ENCODE data around the gene PRKN.

The PRKN gene

GRCh38 chr6:161996783-161997182 lies 730.8 kb downstream of the PRKN start:
- no peaks in the 10 kb centered on the region for H3K36me3 ChIP-seq (replicated peaks; ENCODE audit: insufficient read depth, low read length)
- no peak overlapping the region for H2AFZ ChIP-seq (ENCODE audit: low read length)
- H3K9me3 ChIP-seq (replicated peaks; ENCODE audit: insufficient read depth, low read length), result no peaks in the 10 kb centered on the region
- H3K9me2 ChIP-seq (replicated peaks; ENCODE audit: insufficient read depth, low read length), result no peaks in the 10 kb centered on the region
- H4K20me1 ChIP-seq (ENCODE audit: insufficient read depth, low read length), result no peaks in the 10 kb centered on the region
- H3K4me2 ChIP-seq (ENCODE audit: low read depth, low read length), result no peak overlapping the region
- TF ChIP-seq EZH2phosphoT487 (IDR thresholded peaks at IDR 0.05; ENCODE audit: low read length), result no peak
- no peak for TF ChIP-seq EZH2 (optimal IDR thresholded peaks at IDR 0.05; ENCODE audit: low read depth, low read length)
- TF ChIP-seq, protein P1, sequence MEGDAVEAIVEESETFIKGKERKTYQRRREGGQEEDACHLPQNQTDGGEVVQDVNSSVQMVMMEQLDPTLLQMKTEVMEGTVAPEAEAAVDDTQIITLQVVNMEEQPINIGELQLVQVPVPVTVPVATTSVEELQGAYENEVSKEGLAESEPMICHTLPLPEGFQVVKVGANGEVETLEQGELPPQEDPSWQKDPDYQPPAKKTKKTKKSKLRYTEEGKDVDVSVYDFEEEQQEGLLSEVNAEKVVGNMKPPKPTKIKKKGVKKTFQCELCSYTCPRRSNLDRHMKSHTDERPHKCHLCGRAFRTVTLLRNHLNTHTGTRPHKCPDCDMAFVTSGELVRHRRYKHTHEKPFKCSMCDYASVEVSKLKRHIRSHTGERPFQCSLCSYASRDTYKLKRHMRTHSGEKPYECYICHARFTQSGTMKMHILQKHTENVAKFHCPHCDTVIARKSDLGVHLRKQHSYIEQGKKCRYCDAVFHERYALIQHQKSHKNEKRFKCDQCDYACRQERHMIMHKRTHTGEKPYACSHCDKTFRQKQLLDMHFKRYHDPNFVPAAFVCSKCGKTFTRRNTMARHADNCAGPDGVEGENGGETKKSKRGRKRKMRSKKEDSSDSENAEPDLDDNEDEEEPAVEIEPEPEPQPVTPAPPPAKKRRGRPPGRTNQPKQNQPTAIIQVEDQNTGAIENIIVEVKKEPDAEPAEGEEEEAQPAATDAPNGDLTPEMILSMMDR (IDR thresholded peaks at IDR 0.05; ENCODE audit: low read length), result no peak
- H3F3A ChIP-seq (ENCODE audit: insufficient read depth, low read length), result no peaks in the 10 kb centered on the region
- H3K79me2 ChIP-seq (ENCODE audit: low read length), result no peaks in the 10 kb centered on the region
- no peak overlapping the region for H3K4me3 ChIP-seq (ENCODE audit: low read length)
- no peaks in the 10 kb centered on the region for H3K4me1 ChIP-seq (ENCODE audit: low read length)
- H3K27ac ChIP-seq (ENCODE audit: low read length), result no peak overlapping the region
- no peak for DNase-seq
- H3K27me3 ChIP-seq (replicated peaks; ENCODE audit: insufficient read depth, low read length), result no peaks in the 10 kb centered on the region
- no peak overlapping the region for H3K9ac ChIP-seq (ENCODE audit: low read length)

DNA sequence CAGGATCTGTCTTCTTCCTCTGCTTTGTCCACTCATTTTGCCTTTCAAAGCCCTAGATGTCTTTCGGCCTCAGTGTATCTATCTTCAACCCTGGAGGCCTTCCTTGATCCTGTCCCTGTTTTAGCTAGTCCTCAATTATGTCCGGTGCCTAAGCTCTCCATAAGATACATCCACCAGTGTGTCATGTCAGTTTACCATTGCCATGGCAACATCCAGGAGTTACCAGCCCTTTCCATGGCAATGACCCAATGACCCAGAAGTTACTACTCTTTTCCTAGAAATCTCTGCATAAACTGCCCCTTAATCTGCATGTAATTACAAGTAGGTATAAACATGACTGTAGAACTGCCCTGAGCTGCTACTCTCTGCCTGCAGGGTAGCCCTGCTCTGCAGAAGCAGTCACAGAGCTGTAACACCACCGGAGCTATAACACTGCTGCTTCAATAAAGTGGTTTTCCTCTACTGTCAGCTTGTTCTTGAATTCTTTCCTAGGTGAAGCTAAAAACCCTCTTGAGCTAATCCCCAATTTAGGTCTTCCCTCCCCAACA lies 741.6 kb downstream of the PRKN start:
- no peak for TF ChIP-seq EZH2phosphoT487 (IDR thresholded peaks at IDR 0.05; ENCODE audit: low read length)
- TF ChIP-seq, protein P1 (IDR thresholded peaks at IDR 0.05; ENCODE audit: low read length), result no peak
- no peak for TF ChIP-seq EZH2 (optimal IDR thresholded peaks at IDR 0.05; ENCODE audit: low read depth, low read length)
- H3K27ac ChIP-seq (ENCODE audit: low read length), result no peak overlapping the region
- H3K27me3 ChIP-seq (replicated peaks; ENCODE audit: insufficient read depth, low read length), result no peaks in the 10 kb centered on the region
- no peak overlapping the region for H3K4me3 ChIP-seq (ENCODE audit: low read length)
- H3K9me2 ChIP-seq (replicated peaks; ENCODE audit: insufficient read depth, low read length), result no peaks in the 10 kb centered on the region
- H3K79me2 ChIP-seq (ENCODE audit: low read length), result no peaks in the 10 kb centered on the region
- no peaks in the 10 kb centered on the region for H3K9me3 ChIP-seq (replicated peaks; ENCODE audit: insufficient read depth, low read length)
- no peak overlapping the region for H3K4me2 ChIP-seq (ENCODE audit: low read depth, low read length)
- H3F3A ChIP-seq (ENCODE audit: insufficient read depth, low read length), result no peaks in the 10 kb centered on the region
- no peaks in the 10 kb centered on the region for H3K4me1 ChIP-seq (ENCODE audit: low read length)
- no peaks in the 10 kb centered on the region for H3K36me3 ChIP-seq (replicated peaks; ENCODE audit: insufficient read depth, low read length)
- no peak for DNase-seq
- no peaks in the 10 kb centered on the region for H4K20me1 ChIP-seq (ENCODE audit: insufficient read depth, low read length)
- no peak overlapping the region for H3K9ac ChIP-seq (ENCODE audit: low read length)
- no peak overlapping the region for H2AFZ ChIP-seq (ENCODE audit: low read length)

DNA sequence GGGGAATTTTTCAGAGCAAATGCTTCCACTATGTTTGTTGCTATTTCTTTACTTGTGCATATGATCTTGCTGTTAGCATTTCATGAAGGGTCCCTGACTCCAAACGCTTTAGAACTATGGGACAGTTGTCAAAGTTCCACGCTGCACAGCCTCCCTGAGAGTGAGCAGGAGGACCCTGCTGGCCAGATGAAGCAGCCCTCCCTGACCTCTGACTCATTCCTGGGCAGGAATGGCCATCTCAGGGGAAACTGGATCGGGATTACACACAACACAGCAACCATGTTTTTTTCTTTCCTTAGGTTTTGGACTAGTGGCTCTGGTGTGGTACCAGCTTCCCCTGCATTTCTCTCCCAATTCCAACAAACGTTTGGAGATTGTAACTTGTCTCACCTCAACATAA lies 742.9 kb downstream of the PRKN start:
- no peak for TF ChIP-seq EZH2phosphoT487 (IDR thresholded peaks at IDR 0.05; ENCODE audit: low read length)
- TF ChIP-seq, protein P1 (IDR thresholded peaks at IDR 0.05; ENCODE audit: low read length), result no peak
- TF ChIP-seq EZH2 (optimal IDR thresholded peaks at IDR 0.05; ENCODE audit: low read depth, low read length), result no peak
- H3K4me2 ChIP-seq (ENCODE audit: low read depth, low read length), result no peak overlapping the region
- no peak overlapping the region for H3K4me3 ChIP-seq (ENCODE audit: low read length)
- no peaks in the 10 kb centered on the region for H3K79me2 ChIP-seq (ENCODE audit: low read length)
- no peaks in the 10 kb centered on the region for H3K9me3 ChIP-seq (replicated peaks; ENCODE audit: insufficient read depth, low read length)
- no peak overlapping the region for H3K27ac ChIP-seq (ENCODE audit: low read length)
- H3F3A ChIP-seq (ENCODE audit: insufficient read depth, low read length), result no peaks in the 10 kb centered on the region
- no peak overlapping the region for H3K9ac ChIP-seq (ENCODE audit: low read length)
- DNase-seq, result no peak
- no peak overlapping the region for H2AFZ ChIP-seq (ENCODE audit: low read length)
- no peaks in the 10 kb centered on the region for H3K4me1 ChIP-seq (ENCODE audit: low read length)
- no peaks in the 10 kb centered on the region for H3K36me3 ChIP-seq (replicated peaks; ENCODE audit: insufficient read depth, low read length)
- H3K9me2 ChIP-seq (replicated peaks; ENCODE audit: insufficient read depth, low read length), result no peaks in the 10 kb centered on the region
- no peaks in the 10 kb centered on the region for H3K27me3 ChIP-seq (replicated peaks; ENCODE audit: insufficient read depth, low read length)
- H4K20me1 ChIP-seq (ENCODE audit: insufficient read depth, low read length), result no peaks in the 10 kb centered on the region
